ENCODE measurements around the gene PIGU. TPM values are rescaled to one million over a fixed set of nuclear protein-coding genes. Genes with fewer than 3 reads are reported as not detected.

Gene PIGU
- total and polyA plus RNA-seq, 2 of the 13 experiments (the other 11 are each of a cell fraction or from before 2014, with no cell fraction given), result 45.5 to 231 TPM

DNA sequence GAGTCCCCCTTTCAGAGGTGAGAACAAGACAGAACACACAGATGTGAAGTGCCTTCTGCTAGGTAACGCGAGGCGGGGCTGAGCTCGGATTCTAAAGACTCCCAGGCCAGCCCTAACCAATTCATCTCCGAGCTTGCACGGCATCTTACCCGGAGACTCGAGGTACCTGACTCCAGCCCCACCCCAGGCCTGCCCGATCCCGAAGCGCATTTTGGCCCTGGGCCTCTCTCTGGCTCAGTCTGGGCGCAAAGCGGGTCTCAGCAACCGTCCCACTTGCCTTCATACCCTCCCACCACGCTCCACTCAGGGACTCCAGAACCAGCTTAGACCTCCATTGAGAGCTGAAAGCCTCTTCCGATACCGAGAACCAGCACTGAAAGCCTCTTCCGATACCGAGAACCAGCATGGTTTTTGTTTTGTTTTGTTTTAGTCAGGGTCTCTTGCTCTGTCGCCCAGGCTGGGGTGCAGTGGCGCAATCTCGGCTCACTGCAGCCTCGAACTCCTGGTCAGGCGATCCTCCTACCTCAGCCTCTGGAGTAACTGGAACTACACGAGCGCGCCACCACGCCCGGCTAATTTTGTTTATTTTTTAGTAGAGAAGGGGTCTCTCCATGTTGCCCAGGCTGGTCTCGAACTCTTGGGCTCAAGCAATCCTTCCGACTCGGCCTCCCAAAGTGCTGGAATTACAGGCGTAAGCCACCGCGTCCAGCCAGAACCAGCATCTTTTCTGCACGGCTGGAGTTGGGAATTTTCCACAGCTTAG, 161.2 kb downstream of the PIGU start (continued):
- no peak; the same call in 1 of the 2 replicates for TF ChIP-seq ZNF281 (CRISPR knock-in tag; IDR thresholded peaks at IDR 0.05; ENCODE audit: borderline replicate concordance)
- TF ChIP-seq ZBTB26 (CRISPR knock-in tag; IDR thresholded peaks at IDR 0.05; ENCODE audit: borderline replicate concordance), result no peak
- TF ChIP-seq SIX4 (CRISPR knock-in tag; IDR thresholded peaks at IDR 0.05), result no peak
- peak; percentile 20; the same call in 1 of the 2 replicates for TF ChIP-seq THAP7 (CRISPR knock-in tag; IDR thresholded peaks at IDR 0.05)
- no peak for TF ChIP-seq ZNF737 (CRISPR knock-in tag; IDR thresholded peaks at IDR 0.05; ENCODE audit: borderline replicate concordance)
- TF ChIP-seq ZNF780A (CRISPR knock-in tag; IDR thresholded peaks at IDR 0.05), result no peak; the same call in 1 of the 2 replicates
- TF ChIP-seq, protein P1, sequence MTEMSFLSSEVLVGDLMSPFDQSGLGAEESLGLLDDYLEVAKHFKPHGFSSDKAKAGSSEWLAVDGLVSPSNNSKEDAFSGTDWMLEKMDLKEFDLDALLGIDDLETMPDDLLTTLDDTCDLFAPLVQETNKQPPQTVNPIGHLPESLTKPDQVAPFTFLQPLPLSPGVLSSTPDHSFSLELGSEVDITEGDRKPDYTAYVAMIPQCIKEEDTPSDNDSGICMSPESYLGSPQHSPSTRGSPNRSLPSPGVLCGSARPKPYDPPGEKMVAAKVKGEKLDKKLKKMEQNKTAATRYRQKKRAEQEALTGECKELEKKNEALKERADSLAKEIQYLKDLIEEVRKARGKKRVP (CRISPR knock-in tag; IDR thresholded peaks at IDR 0.05), result no peak; a peak in 1 of 4 replicates
- TF ChIP-seq NFE2 (CRISPR knock-in tag; IDR thresholded peaks at IDR 0.05), result peak; percentile 19; the same call in 1 of the 2 replicates
- no peak for TF ChIP-seq ZNF781 (CRISPR knock-in tag; IDR thresholded peaks at IDR 0.05; ENCODE audit: borderline replicate concordance, not compliant biosample characterization)
- peak; percentile 94; the same call in 1 of the 2 replicates for TF ChIP-seq ADNP (CRISPR knock-in tag; IDR thresholded peaks at IDR 0.05)
